ENCODE data around the gene FUT7. TPM values are rescaled to one million over a fixed set of nuclear protein-coding genes. Genes with fewer than 3 reads are reported as not detected.
A peak's percentile ranks its signal among the peaks of the same experiment; 100 is the strongest.

Gene FUT7
- total and polyA plus RNA-seq, 9 of the 15 experiments (the other 6 are each of a cell fraction or from before 2014, with no cell fraction given): not detected

GRCh38 chr9:137074657-137075274 is 42.9 kb upstream of the FUT7 start (continued):
- TF ChIP-seq, protein P1, sequence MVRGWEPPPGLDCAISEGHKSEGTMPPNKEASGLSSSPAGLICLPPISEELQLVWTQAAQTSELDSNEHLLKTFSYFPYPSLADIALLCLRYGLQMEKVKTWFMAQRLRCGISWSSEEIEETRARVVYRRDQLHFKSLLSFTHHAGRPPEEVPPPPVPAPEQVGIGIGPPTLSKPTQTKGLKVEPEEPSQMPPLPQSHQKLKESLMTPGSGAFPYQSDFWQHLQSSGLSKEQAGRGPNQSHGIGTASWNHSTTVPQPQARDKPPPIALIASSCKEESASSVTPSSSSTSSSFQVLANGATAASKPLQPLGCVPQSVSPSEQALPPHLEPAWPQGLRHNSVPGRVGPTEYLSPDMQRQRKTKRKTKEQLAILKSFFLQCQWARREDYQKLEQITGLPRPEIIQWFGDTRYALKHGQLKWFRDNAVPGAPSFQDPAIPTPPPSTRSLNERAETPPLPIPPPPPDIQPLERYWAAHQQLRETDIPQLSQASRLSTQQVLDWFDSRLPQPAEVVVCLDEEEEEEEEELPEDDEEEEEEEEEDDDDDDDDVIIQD (CRISPR knock-in tag; IDR thresholded peaks at IDR 0.05): peak; percentile 98
- TF ChIP-seq PURB (CRISPR knock-in tag; IDR thresholded peaks at IDR 0.05; ENCODE audit: low read depth): no peak
- TF ChIP-seq SIX5 (IDR thresholded peaks at IDR 0.05; ENCODE audit: borderline replicate concordance in 1 of 2, insufficient read depth in 1 of 2, low read depth in 1 of 2, low read length in 2 of 2): no peak
- peak; percentile 93 for TF ChIP-seq ZNF398 (CRISPR knock-in tag; IDR thresholded peaks at IDR 0.05)
- TF ChIP-seq KAT7 (CRISPR knock-in tag; IDR thresholded peaks at IDR 0.05; ENCODE audit: borderline replicate concordance): no peak
- TF ChIP-seq NR4A1 (CRISPR knock-in tag; IDR thresholded peaks at IDR 0.05): peak; percentile 100
- TF ChIP-seq NR4A1 (tag; IDR thresholded peaks at IDR 0.05): peak; percentile 100
- peak; percentile 55 for TF ChIP-seq ZFX (CRISPR knock-in tag; IDR thresholded peaks at IDR 0.05)
- TF ChIP-seq KDM2B (CRISPR knock-in tag; IDR thresholded peaks at IDR 0.05): peak; percentile 79; the same call in 1 of the 2 replicates
- no peak for TF ChIP-seq EP400 (IDR thresholded peaks at IDR 0.05)
- TF ChIP-seq RREB1 (CRISPR knock-in tag; IDR thresholded peaks at IDR 0.05): peak; percentile 99
- peak; percentile 99 for TF ChIP-seq ZNF76 (CRISPR knock-in tag; IDR thresholded peaks at IDR 0.05; ENCODE audit: borderline replicate concordance)
- no peak; the same call in 1 of the 2 replicates for TF ChIP-seq SP1 (CRISPR knock-in tag; IDR thresholded peaks at IDR 0.05)
- TF ChIP-seq ATF1 (CRISPR knock-in tag; IDR thresholded peaks at IDR 0.05): no peak
- TF ChIP-seq ATF1 (tag; IDR thresholded peaks at IDR 0.05): peak; percentile 84
- TF ChIP-seq KDM5B (IDR thresholded peaks at IDR 0.05; ENCODE audit: insufficient replicate concordance, low read depth, low read length): no peak
- TF ChIP-seq PHTF2 (CRISPR knock-in tag; IDR thresholded peaks at IDR 0.05): peak; percentile 49; the same call in 1 of the 2 replicates
- TF ChIP-seq, protein P2, sequence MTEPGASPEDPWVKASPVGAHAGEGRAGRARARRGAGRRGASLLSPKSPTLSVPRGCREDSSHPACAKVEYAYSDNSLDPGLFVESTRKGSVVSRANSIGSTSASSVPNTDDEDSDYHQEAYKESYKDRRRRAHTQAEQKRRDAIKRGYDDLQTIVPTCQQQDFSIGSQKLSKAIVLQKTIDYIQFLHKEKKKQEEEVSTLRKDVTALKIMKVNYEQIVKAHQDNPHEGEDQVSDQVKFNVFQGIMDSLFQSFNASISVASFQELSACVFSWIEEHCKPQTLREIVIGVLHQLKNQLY (CRISPR knock-in tag; conservative IDR thresholded peaks at IDR 0.05): 0 out of 4 replicates have a peak, but pooled peaks of 1 of the 2 experiments have one; percentile 65
